ENCODE measurements around the gene ECM1.

DNA sequence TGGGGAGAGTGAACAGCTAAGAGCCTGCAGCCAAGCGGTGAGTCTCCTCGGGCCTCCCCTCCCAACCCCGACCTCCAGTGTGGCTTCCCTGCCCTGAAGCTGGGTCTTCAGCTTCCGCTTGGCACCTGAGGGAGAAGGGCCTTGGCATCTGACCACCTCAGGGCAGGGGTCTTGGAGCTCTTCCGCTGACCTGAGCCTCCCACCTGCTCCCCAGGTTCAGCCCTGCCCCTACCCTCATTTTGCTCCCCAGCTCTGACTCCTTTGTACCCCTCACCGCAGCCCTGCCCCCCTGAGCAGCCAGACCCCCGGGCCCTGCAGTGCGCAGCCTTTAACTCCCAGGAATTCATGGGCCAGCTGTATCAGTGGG is 46.2 kb downstream of the ECM1 start:
- TF ChIP-seq, protein P1, sequence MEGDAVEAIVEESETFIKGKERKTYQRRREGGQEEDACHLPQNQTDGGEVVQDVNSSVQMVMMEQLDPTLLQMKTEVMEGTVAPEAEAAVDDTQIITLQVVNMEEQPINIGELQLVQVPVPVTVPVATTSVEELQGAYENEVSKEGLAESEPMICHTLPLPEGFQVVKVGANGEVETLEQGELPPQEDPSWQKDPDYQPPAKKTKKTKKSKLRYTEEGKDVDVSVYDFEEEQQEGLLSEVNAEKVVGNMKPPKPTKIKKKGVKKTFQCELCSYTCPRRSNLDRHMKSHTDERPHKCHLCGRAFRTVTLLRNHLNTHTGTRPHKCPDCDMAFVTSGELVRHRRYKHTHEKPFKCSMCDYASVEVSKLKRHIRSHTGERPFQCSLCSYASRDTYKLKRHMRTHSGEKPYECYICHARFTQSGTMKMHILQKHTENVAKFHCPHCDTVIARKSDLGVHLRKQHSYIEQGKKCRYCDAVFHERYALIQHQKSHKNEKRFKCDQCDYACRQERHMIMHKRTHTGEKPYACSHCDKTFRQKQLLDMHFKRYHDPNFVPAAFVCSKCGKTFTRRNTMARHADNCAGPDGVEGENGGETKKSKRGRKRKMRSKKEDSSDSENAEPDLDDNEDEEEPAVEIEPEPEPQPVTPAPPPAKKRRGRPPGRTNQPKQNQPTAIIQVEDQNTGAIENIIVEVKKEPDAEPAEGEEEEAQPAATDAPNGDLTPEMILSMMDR (conservative IDR thresholded peaks at IDR 0.05 in 1 of 2, IDR thresholded peaks at IDR 0.05 in 1 of 2; ENCODE audit: low read depth in 1 of 2, low read length in 2 of 2): no peak
- TF ChIP-seq EZH2 (IDR thresholded peaks at IDR 0.05; ENCODE audit: low read length, missing control alignments): no peak
